B cell (primary cell): Measurements from ENCODE around the gene CNGB1. TPM values are rescaled to one million over a fixed set of nuclear protein-coding genes. Genes with fewer than 3 reads are reported as not detected.

Experiments used
- ATAC-seq: fragments of 200-7000 bp; cut with Tn5 transposase; one replicate; pipeline ENCODE4 v1.10.0; 2021; ENCODE audit warnings: low read depth, mild to moderate bottlenecking, moderate number of reproducible peaks, moderate library complexity
- CTCF ChIA-PET: fragments of 350-600 bp; sonication (Branson Sonifier 250); formaldehyde crosslinking; loops from one replicate; lab custom pipeline; 2021; ENCODE audit warnings: antibody characterized with exemption, inconsistent platforms; lab: Charles Lee
- POLR2A ChIA-PET: fragments of 350-600 bp; sonication (Branson Sonifier 250); formaldehyde crosslinking; loops from one replicate; lab custom pipeline; 2021; ENCODE audit warnings: antibody characterized with exemption; lab: Charles Lee
- DNase-seq: peaks from one replicate; pipeline ENCODE4 v3.0.0; 2013
- H2AFZ ChIP-seq: 2 replicates; pipeline ENCODE4 v1.6.1; 2012; ENCODE audit warnings: mild to moderate bottlenecking, low read depth, low read length; ENCODE audit not compliant: insufficient read depth, poor library complexity, severe bottlenecking
- H3K27ac ChIP-seq, 2 donors: 1 replicate in 1 of 2; 2 replicates in 1 of 2; pipeline ENCODE4 v1.5.1; 2012 to 2013; ENCODE audit warnings: low read length in 2 of 2, mild to moderate bottlenecking in 2 of 2, moderate library complexity in 1 of 2
- H3K27me3 ChIP-seq, 4 experiments: fragments of 200-600 bp in 1 of 4; sonication (generic) in 1 of 4; replicated peaks in 1 of 4; 1 replicate in 2 of 4; 2 replicates in 2 of 4; pipeline versions ENCODE4 v1.6.1 to v1.7.0; 2013 to 2016; ENCODE audit warnings: low read length in 3 of 4, mild to moderate bottlenecking in 2 of 4, mixed read lengths in 1 of 4, moderate library complexity in 1 of 4; ENCODE audit not compliant: insufficient read depth in 4 of 4, control insufficient read depth in 3 of 4; ENCODE audit errors: control extremely low read depth in 1 of 4
- H3K36me3 ChIP-seq, 2 experiments: replicated peaks in 1 of 2; 1 replicate in 1 of 2; 2 replicates in 1 of 2; pipeline versions ENCODE4 v1.6.1 to v1.7.1; 2013; ENCODE audit warnings: low read length in 1 of 2; ENCODE audit not compliant: insufficient read depth in 2 of 2, control insufficient read depth in 1 of 2; ENCODE audit errors: control extremely low read depth in 1 of 2, extremely low read depth in 1 of 2
- H3K4me1 ChIP-seq, 2 donors: fragments of 200-600 bp in 1 of 2; sonication (generic) in 1 of 2; 1 replicate in 1 of 2; 2 replicates in 1 of 2; pipeline versions ENCODE4 v1.5.1 to v1.6.1; 2013 to 2017; ENCODE audit warnings: low read length in 2 of 2; ENCODE audit not compliant: control insufficient read depth in 2 of 2, insufficient read depth in 2 of 2
- H3K4me2 ChIP-seq: replicated peaks from 2 replicates; pipeline ENCODE3; 2012; ENCODE audit warnings: mild to moderate bottlenecking, low read depth, low read length; ENCODE audit not compliant: poor library complexity, severe bottlenecking
- H3K4me3 ChIP-seq, 5 experiments: fragments of 200-600 bp in 1 of 5; sonication (generic) in 1 of 5; 1 replicate in 3 of 5; 2 replicates in 2 of 5; pipeline versions ENCODE4 v1.5.1 to v1.7.0; 2011 to 2016; ENCODE audit warnings: low read length in 4 of 5, mild to moderate bottlenecking in 4 of 5, low read depth in 2 of 5, control low read depth in 1 of 5, moderate library complexity in 1 of 5; ENCODE audit not compliant: insufficient read depth in 1 of 5; ENCODE audit errors: control extremely low read depth in 1 of 5, extremely low read depth in 1 of 5
- H3K79me2 ChIP-seq: fragments of 200-600 bp; sonication (generic); one replicate; pipeline ENCODE4 v1.6.0; 2016; ENCODE audit warnings: low read length; ENCODE audit not compliant: control insufficient read depth, insufficient read depth
- H3K9ac ChIP-seq: fragments of 200-600 bp; sonication (generic); 2 replicates; pipeline ENCODE4 v1.6.1; 2017; ENCODE audit warnings: mild to moderate bottlenecking, low read length, moderate library complexity
- H3K9me3 ChIP-seq, 3 donors: one replicate each; pipeline versions ENCODE4 v1.6.1 to v1.7.1; 2013; ENCODE audit warnings: low read length in 2 of 3; ENCODE audit not compliant: control insufficient read depth in 2 of 3, insufficient read depth in 1 of 3; ENCODE audit errors: control extremely low read depth in 1 of 3
- H4K20me1 ChIP-seq: 2 replicates; pipeline ENCODE4 v1.6.0; 2012; ENCODE audit warnings: mild to moderate bottlenecking, low read length; ENCODE audit not compliant: insufficient read depth, control insufficient read depth, poor library complexity, severe bottlenecking
- H3K27ac Mint-ChIP-seq: one replicate; pipeline ENCODE4 v1.8.0; 2021; ENCODE audit warnings: mixed read lengths
- H3K27me3 Mint-ChIP-seq: one replicate; pipeline ENCODE4 v1.8.0; 2021; ENCODE audit warnings: mixed read lengths
- H3K4me1 Mint-ChIP-seq: one replicate; pipeline ENCODE4 v1.8.0; 2021; ENCODE audit warnings: mixed read lengths
- H3K4me3 Mint-ChIP-seq: one replicate; pipeline ENCODE4 v1.8.0; 2021; ENCODE audit warnings: mixed read lengths
- H3K9me3 Mint-ChIP-seq: one replicate; pipeline ENCODE4 v1.8.0; 2022; ENCODE audit warnings: mixed read lengths; ENCODE audit not compliant: insufficient read depth
- CTCF ChIP-seq: fragments of 200-600 bp; IDR thresholded peaks from one replicate; pipeline ENCODE4 v1.8.0; 2022; ENCODE audit warnings: antibody characterized with exemption, mild to moderate bottlenecking
- EZH2 ChIP-seq: IDR thresholded peaks from 2 replicates; pipeline ENCODE4 v1.6.1; 2012; ENCODE audit warnings: borderline replicate concordance, low read depth, mild to moderate bottlenecking, moderate library complexity, low read length; ENCODE audit not compliant: insufficient read depth, poor library complexity, severe bottlenecking
- WGBS: methylation state at CpG from one replicate; pipeline ENCODE4 v1.1.5; 2013; ENCODE audit warnings: missing lambda C conversion rate; ENCODE audit not compliant: insufficient coverage; 5-methylcytosine and 5-hydroxymethylcytosine counted together
- intact Hi-C: fragments of 100-400 bp; cut with micrococcal nuclease; formaldehyde crosslinking; loops from one replicate; pipeline ENCODE4 v1.10.0; 2022
- polyA plus RNA-seq: library from polyadenylated mRNA; depleted of rRNA; stranded (reverse); fragments of >200 nt; gene quantifications from 2 replicates; pipeline ENCODE4 v1.2.3, GENCODE V29; 2012
- total RNA-seq, 2 donors: library from RNA; stranded (reverse); fragments of 120-200 nt in 1 of 2; gene quantifications; 1 replicate in 1 of 2; 2 replicates in 1 of 2; pipeline versions ENCODE4 v1.2.3 to v1.2.4, GENCODE V29; 2013 to 2022

Gene CNGB1
- total and polyA plus RNA-seq, 2 donors (not counting 1 experiment from before 2014, with no cell fraction given), result not detected

DNA sequence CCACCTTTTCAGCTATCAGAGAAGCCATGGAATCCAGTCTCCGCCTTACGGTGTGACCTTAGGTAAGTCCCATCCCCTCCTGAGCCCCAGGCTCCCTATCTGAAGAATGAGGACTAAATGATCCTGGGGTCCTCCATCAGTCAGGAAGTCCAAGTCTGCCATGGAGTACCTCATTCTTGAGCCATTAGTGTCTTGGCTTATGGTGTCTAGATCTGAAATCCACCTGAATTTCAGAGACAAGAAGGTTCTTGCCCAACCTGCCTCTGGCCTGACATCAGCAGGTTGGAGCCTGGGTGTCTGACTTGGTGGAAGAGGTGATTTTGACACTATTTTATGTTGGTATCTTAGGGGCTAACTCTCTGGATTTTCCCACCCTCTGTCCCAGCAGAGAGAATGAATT is 47.1 kb downstream of the CNGB1 start:
- no peaks in the 10 kb centered on the region for H3K79me2 ChIP-seq
- 96% methylated on average over 2 of the region's 2 CpGs for WGBS
- Mint-ChIP-seq H3K27ac (no peak overlapping the region), H3K4me3 (no peak overlapping the region), H3K4me1 (no peaks in the 10 kb centered on the region), H3K9me3 (peaks cover 6% of the 10 kb centered on the region), H3K27me3 (peaks cover 25% of the 10 kb centered on the region)
- ATAC-seq (no peak), DNase-seq (no peak)
- TF ChIP-seq EZH2 (no peak), CTCF (no peak)
- no peak overlapping the region for H3K27ac ChIP-seq
- H3K27me3 ChIP-seq, result peaks cover 0 to 18% (median 0%) of the 10 kb centered on the region in 4 experiments
- H3K9ac ChIP-seq, result no peak overlapping the region
- POLR2A ChIA-PET, result interaction anchor here (0.5 kb wide), 1 partner anchor 9 kb away, joined by 4 read pairs; no protein-coding TSS in a partner anchor
- no peak overlapping the region for H3K4me2 ChIP-seq
- no peaks in the 10 kb centered on the region for H3K36me3 ChIP-seq
- H4K20me1 ChIP-seq, result no peaks in the 10 kb centered on the region
- no peaks in the 10 kb centered on the region for H3K4me1 ChIP-seq
- CTCF ChIA-PET, result no interaction called here
- no peak overlapping the region for H3K4me3 ChIP-seq
- H2AFZ ChIP-seq, result no peak overlapping the region
- intact Hi-C loops, result no loop called here
- H3K9me3 ChIP-seq, result peaks cover 0 to 11% (median 0%) of the 10 kb centered on the region in 3 donors

GRCh38 chr16:57923418-57923817 is 47.5 kb downstream of the CNGB1 start:
- ChIA-PET CTCF (no interaction called here), POLR2A (no interaction called here)
- no peak for TF ChIP-seq EZH2
- no peak for TF ChIP-seq CTCF
- 74% methylated on average over 2 of the region's 2 CpGs for WGBS
- Histone ChIP-seq H3K27ac (no peak overlapping the region), H3K9ac (no peak overlapping the region), H3K9me3 (peaks cover 0 to 12% (median 0%) of the 10 kb centered on the region in 3 donors), H3K36me3 (no peaks in the 10 kb centered on the region), H3K4me1 (no peaks in the 10 kb centered on the region), H3K4me2 (no peak overlapping the region), H4K20me1 (no peaks in the 10 kb centered on the region), H3K27me3 (peaks cover 0 to 21% (median 0%) of the 10 kb centered on the region in 4 experiments), H2AFZ (no peak overlapping the region), H3K4me3 (no peak overlapping the region), H3K79me2 (no peaks in the 10 kb centered on the region)
- Mint-ChIP-seq H3K4me1 (no peaks in the 10 kb centered on the region), H3K27ac (no peak overlapping the region), H3K9me3 (peaks cover 6% of the 10 kb centered on the region), H3K27me3 (peaks cover 25% of the 10 kb centered on the region), H3K4me3 (no peak overlapping the region)
- ATAC-seq (no peak), DNase-seq (no peak)
- intact Hi-C loops, result no loop called here
